K562 (cell line): Measurements from ENCODE around the gene FARSA. TPM values are rescaled to one million over a fixed set of nuclear protein-coding genes. Genes with fewer than 3 reads are reported as not detected.

Experiments
- BHLHE40 ChIP-seq: IDR thresholded peaks from 2 replicates; pipeline ENCODE4 v1.6.1; 2011; ENCODE audit warnings: low read length, improper control_type of control experiment
- CHD2 ChIP-seq: IDR thresholded peaks from 2 replicates; pipeline ENCODE4 v1.6.1; 2011; ENCODE audit warnings: low read depth, low read length
- FOXK2 ChIP-seq, 2 experiments: fragments of 450-650 bp; IDR thresholded peaks in 1 of 2; conservative IDR thresholded peaks in 1 of 2; 2 replicates each; pipeline ENCODE4 v1.6.1; 2016; ENCODE audit warnings: low read depth in 2 of 2, mild to moderate bottlenecking in 1 of 2
- JUND ChIP-seq, 2 experiments: IDR thresholded peaks; 2 replicates in 1 of 2; 3 replicates in 1 of 2; pipeline ENCODE4 v1.6.1; 2011; ENCODE audit warnings: borderline replicate concordance in 2 of 2, low read depth in 2 of 2, low read length in 2 of 2, improper control_type of control experiment in 1 of 2, missing biosample characterization in 1 of 2, missing genetic modification characterization in 1 of 2, missing genetic modification reagents in 1 of 2
- SIRT6 ChIP-seq: IDR thresholded peaks from one replicate; pipeline ENCODE4 v1.6.1; 2012; ENCODE audit warnings: low read depth, mild to moderate bottlenecking, control low read depth, inconsistent platforms, low read length, moderate library complexity
- TRIM24 ChIP-seq, 2 experiments: fragments of 450-650 bp; IDR thresholded peaks; 2 replicates each; pipeline ENCODE4 v1.6.1; 2016
- YBX1 ChIP-seq: fragments of 450-650 bp; IDR thresholded peaks from 2 replicates; pipeline ENCODE4 v1.7.1; 2016; ENCODE audit warnings: mild to moderate bottlenecking
- ZKSCAN1 ChIP-seq: fragments of 150-350 bp; IDR thresholded peaks from 2 replicates; pipeline ENCODE4 v1.6.1; 2016; ENCODE audit warnings: low read depth, low read length
- ZNF583 ChIP-seq: fragments of 250-450 bp; sonication (Bioruptor Pico); IDR thresholded peaks from 2 replicates; pipeline ENCODE4 v1.4.0; 2020
- ZNF780A ChIP-seq: fragments of 250-450 bp; sonication (Bioruptor Pico); IDR thresholded peaks from 2 replicates; pipeline ENCODE4 v1.5.0; 2021; ENCODE audit warnings: mild to moderate bottlenecking
- polyA plus RNA-seq, 8 experiments: library from polyadenylated mRNA; depleted of rRNA in 4 of 8; stranded (reverse) in 5 of 8; unstranded in 3 of 8; fragments of >200 nt; fragmentation: Nextera tagmentation in 2 of 8; fragmentation: Illumina TruSeq in 1 of 8; extraction: Ambion mirVana in 2 of 8; extraction: Trizol in 1 of 8; gene quantifications; 2 replicates each; pipeline versions ENCODE4 v1.2.1 to v1.2.3, GENCODE V29; 2011 to 2014; ENCODE audit warnings: inconsistent platforms in 1 of 8, missing spikeins in 1 of 8
- total RNA-seq, 7 experiments: library from RNA; depleted of rRNA in 6 of 7; stranded (reverse); fragments of >200 nt in 6 of 7; fragmentation: Illumina TruSeq in 2 of 7; extraction: Trizol in 2 of 7; gene quantifications; 2 replicates each; pipeline versions ENCODE4 v1.2.1 to v1.2.3, GENCODE V29; 2011 to 2021; ENCODE audit warnings: low replicate concordance in 1 of 7
- TF ChIP-seq, protein P1 (sequence below): fragments of 450-650 bp; IDR thresholded peaks from 2 replicates; pipeline ENCODE4 v1.6.1; 2016; ENCODE audit warnings: low read depth
- TF ChIP-seq, protein P2 (sequence below), 2 experiments: fragments of 450-650 bp; IDR thresholded peaks; 2 replicates each; pipeline ENCODE4 v1.6.1; 2016
- TF ChIP-seq, protein P3 (sequence below): fragments of 250-450 bp; sonication (Bioruptor Pico); IDR thresholded peaks from 2 replicates; pipeline ENCODE4 v1.8.0; 2022; ENCODE audit warnings: inconsistent platforms, mild to moderate bottlenecking, moderate library complexity, borderline replicate concordance
- TF ChIP-seq, protein P4 (sequence below): fragments of 450-650 bp; formaldehyde crosslinking; IDR thresholded peaks from 2 replicates; pipeline ENCODE4 v1.4.0; 2022; ENCODE audit warnings: mild to moderate bottlenecking, moderate library complexity

FARSA gene
- total and polyA plus RNA-seq, 9 of the 15 experiments (the other 6 are each of a cell fraction or from before 2014, with no cell fraction given): 25.2 to 237 (median 89.6) TPM

DNA sequence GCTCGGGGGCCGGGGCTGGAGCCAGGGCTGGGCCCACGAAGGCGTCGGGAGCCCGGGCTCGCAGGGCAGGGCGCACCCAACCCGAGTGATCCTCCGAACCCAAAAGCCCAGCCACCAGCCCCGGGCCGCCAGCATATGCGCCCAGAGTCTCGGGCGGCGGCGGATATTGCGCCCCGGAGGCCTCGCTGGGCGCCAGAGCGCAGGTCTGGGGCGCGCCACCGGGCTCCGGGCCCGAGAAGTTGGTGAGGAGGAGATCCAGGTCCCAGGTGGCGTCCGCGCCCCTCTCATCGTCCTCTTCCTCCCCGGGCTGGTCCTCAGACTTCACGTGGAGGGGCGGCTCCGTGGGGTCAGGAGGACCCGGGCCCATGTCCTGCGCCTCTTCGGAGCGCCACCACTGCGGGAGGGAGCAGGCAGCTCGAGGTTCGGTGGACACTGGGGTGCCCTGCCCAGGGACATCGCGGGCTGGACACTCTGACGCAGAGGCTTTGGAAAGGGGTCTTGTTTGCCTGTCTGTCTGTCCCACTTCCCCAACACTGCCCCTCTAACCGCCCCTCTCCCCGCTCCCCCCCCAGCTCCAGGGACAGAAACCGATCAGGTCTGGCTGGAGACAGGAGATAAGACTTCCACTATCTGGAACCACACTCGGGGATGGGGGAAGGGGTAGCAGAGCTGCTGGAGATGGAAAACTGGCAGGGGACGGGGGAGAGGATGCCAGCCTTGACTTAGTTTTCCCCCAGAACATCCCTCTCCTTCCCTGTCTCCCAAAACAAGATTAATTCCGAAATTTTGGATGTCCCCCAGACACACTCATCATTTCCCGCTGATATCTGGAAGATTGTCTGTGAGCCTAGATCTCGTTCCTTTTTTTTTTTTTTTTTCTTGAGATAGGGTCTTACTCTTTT, 47.5 kb downstream of the FARSA start (continued):
- TF ChIP-seq, protein P1, sequence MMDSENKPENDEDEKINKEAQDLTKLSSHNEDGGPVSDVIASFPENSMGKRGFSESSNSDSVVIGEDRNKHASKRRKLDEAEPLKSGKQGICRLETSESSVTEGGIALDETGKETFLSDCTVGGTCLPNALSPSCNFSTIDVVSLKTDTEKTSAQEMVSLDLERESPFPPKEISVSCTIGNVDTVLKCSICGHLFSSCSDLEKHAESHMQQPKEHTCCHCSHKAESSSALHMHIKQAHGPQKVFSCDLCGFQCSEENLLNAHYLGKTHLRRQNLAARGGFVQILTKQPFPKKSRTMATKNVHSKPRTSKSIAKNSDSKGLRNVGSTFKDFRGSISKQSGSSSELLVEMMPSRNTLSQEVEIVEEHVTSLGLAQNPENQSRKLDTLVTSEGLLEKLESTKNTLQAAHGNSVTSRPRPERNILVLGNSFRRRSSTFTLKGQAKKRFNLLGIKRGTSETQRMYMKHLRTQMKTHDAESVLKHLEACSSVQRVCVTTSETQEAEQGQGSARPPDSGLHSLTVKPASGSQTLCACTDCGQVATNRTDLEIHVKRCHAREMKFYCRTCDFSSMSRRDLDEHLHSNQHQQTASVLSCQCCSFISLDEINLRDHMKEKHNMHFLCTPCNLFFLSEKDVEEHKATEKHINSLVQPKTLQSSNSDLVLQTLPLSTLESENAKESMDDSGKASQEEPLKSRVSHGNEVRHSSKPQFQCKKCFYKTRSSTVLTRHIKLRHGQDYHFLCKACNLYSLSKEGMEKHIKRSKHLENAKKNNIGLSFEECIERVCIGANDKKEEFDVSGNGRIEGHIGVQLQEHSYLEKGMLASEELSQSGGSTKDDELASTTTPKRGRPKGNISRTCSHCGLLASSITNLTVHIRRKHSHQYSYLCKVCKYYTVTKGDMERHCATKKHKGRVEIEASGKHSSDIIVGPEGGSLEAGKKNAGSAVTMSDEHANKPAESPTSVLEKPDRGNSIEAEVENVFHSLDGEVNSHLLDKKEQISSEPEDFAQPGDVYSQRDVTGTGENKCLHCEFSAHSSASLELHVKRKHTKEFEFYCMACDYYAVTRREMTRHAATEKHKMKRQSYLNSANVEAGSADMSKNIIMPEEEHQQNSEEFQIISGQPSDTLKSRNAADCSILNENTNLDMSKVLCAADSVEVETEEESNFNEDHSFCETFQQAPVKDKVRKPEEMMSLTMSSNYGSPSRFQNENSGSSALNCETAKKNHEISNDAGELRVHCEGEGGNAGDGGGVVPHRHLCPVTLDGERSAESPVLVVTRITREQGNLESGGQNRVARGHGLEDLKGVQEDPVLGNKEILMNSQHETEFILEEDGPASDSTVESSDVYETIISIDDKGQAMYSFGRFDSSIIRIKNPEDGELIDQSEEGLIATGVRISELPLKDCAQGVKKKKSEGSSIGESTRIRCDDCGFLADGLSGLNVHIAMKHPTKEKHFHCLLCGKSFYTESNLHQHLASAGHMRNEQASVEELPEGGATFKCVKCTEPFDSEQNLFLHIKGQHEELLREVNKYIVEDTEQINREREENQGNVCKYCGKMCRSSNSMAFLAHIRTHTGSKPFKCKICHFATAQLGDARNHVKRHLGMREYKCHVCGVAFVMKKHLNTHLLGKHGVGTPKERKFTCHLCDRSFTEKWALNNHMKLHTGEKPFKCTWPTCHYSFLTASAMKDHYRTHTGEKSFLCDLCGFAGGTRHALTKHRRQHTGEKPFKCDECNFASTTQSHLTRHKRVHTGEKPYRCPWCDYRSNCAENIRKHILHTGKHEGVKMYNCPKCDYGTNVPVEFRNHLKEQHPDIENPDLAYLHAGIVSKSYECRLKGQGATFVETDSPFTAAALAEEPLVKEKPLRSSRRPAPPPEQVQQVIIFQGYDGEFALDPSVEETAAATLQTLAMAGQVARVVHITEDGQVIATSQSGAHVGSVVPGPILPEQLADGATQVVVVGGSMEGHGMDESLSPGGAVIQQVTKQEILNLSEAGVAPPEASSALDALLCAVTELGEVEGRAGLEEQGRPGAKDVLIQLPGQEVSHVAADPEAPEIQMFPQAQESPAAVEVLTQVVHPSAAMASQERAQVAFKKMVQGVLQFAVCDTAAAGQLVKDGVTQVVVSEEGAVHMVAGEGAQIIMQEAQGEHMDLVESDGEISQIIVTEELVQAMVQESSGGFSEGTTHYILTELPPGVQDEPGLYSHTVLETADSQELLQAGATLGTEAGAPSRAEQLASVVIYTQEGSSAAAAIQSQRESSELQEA: no peak
- TF ChIP-seq, protein P2, sequence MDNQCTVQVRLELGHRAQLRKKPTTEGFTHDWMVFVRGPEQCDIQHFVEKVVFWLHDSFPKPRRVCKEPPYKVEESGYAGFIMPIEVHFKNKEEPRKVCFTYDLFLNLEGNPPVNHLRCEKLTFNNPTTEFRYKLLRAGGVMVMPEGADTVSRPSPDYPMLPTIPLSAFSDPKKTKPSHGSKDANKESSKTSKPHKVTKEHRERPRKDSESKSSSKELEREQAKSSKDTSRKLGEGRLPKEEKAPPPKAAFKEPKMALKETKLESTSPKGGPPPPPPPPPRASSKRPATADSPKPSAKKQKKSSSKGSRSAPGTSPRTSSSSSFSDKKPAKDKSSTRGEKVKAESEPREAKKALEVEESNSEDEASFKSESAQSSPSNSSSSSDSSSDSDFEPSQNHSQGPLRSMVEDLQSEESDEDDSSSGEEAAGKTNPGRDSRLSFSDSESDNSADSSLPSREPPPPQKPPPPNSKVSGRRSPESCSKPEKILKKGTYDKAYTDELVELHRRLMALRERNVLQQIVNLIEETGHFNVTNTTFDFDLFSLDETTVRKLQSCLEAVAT (IDR thresholded peaks at IDR 0.05): peak; percentile 14 to 73; a peak in 2 of 4 replicates
- TF ChIP-seq JUND (IDR thresholded peaks at IDR 0.05; ENCODE audit: borderline replicate concordance, low read depth, low read length) (0 out of 2 replicates have a peak, but pooled peaks have one; percentile 37), JUND (tag; IDR thresholded peaks at IDR 0.05; ENCODE audit: borderline replicate concordance, low read depth, low read length) (peak; percentile 27; the same call in 1 of the 3 replicates), BHLHE40 (0 out of 2 replicates have a peak, but pooled peaks have one; percentile 12), YBX1 (no peak), FOXK2 (conservative IDR thresholded peaks at IDR 0.05 in 1 of 2, IDR thresholded peaks at IDR 0.05 in 1 of 2; ENCODE audit: low read depth in 2 of 2) (no peak), ZNF780A (no peak), SIRT6 (no peak), ZKSCAN1 (0 out of 2 replicates have a peak, but pooled peaks have one; percentile 61), TRIM24 (IDR thresholded peaks at IDR 0.05) (peak; percentile 77 to 81), CHD2 (0 out of 2 replicates have a peak, but pooled peaks have one; percentile 27), ZNF583 (CRISPR knock-in tag) (0 out of 2 replicates have a peak, but pooled peaks have one; percentile 2)
- TF ChIP-seq, protein P3, sequence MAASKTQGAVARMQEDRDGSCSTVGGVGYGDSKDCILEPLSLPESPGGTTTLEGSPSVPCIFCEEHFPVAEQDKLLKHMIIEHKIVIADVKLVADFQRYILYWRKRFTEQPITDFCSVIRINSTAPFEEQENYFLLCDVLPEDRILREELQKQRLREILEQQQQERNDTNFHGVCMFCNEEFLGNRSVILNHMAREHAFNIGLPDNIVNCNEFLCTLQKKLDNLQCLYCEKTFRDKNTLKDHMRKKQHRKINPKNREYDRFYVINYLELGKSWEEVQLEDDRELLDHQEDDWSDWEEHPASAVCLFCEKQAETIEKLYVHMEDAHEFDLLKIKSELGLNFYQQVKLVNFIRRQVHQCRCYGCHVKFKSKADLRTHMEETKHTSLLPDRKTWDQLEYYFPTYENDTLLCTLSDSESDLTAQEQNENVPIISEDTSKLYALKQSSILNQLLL: no peak
- TF ChIP-seq, protein P4, sequence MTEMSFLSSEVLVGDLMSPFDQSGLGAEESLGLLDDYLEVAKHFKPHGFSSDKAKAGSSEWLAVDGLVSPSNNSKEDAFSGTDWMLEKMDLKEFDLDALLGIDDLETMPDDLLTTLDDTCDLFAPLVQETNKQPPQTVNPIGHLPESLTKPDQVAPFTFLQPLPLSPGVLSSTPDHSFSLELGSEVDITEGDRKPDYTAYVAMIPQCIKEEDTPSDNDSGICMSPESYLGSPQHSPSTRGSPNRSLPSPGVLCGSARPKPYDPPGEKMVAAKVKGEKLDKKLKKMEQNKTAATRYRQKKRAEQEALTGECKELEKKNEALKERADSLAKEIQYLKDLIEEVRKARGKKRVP (CRISPR knock-in tag): peak; percentile 3; the same call in 1 of the 2 replicates
